Stimulated activated CD8-positive, alpha-beta memory T cell treated with anti-CD3 and anti-CD28 coated beads, Interleukin-12 subunit alpha, Interleukin-12 subunit beta, amount 100 ng/mL, for 24 hours (primary cell): ENCODE data around the gene TCF12.
"Not testable (repeated sequence)": the region's sequence is repeated elsewhere in the genome, so short reads cannot be mapped to it uniquely, and the experiment has no call there.

Experiments used
- DNase-seq: peaks from one replicate; pipeline ENCODE4 v3.0.0-alpha.2; 2020; ENCODE audit errors: extremely low read depth

Gene TCF12

DNA sequence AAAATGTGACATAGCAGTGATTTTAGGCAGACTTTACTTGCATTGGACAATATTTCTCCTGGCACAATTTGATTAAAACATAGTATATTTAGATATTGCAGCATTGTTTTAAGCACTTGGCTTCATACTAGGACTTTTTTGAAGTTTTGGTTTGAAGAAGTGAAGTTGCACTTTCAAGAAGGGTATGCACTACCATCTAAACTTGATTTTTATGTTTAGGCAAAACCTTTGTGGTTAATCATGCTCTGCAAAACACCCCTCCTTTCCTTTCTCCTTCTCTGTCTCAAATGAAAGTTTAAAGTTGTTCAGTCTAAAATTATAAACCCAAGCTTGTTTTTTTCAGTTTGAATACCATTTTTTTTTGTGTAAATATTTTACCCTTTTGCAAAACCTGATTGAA, 173.8 kb downstream of the TCF12 start:
- DNase-seq = no peak

DNA sequence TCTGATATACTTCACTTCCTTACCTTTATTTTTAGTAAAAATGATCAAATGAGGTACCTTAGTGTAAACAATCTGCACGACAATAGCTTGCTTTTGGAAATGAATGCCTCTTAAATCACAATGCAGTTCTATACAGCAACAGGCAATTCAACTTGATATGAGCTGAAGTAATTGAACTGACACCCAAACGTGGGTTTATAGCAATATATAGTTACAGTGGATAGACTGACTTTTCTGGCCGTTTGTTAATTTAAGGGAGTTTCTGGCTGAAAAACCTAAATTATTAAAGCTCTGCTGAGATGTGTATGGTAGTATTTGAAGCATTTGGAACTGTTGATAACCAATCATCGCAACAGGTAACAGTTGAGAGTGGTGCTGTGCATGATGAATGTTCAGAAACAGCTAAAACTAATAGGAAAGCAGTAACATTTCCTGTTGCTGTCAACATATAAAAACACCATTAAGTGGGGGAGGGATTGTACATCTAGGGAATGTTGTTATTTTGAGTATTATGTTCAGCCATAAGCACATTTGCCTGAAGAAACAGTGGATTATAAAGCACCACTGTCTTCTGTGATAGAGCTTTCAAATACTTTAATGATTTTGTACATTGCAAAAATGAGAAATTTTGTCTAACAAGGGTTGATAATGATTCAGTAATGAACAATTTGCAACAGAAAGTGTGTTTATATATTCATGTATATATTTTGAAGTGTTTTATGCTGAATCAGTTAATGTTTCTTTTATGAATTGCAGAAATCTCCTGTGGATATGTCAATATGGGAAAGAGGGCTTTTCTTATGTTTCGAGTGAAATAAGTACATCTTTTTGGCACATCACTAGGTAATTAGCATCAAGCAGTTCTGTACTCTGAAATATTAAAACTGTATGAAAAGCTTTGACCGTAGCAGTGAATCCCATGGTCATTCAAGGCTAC, 176.1 kb downstream of the TCF12 start:
- DNase-seq = no peak

DNA sequence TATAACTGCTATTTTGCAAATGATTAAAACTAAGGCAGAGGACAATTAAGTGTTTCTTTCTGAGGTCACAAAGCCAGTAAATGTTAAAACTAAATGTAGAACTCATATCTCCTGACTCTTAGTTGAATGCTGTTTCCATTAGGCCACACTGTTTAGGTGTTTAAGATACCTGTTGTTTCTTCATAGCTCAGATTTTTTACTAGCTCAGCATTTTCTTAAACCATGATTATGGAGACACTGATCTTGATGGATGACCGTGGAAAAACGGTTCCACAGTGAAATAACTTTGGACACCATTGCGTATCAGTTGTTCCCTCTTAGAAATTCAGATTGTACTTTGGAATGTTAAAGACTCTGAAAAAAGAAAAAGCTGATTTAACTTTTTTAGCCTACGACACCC, 177.5 kb downstream of the TCF12 start:
- DNase-seq = no peak

DNA sequence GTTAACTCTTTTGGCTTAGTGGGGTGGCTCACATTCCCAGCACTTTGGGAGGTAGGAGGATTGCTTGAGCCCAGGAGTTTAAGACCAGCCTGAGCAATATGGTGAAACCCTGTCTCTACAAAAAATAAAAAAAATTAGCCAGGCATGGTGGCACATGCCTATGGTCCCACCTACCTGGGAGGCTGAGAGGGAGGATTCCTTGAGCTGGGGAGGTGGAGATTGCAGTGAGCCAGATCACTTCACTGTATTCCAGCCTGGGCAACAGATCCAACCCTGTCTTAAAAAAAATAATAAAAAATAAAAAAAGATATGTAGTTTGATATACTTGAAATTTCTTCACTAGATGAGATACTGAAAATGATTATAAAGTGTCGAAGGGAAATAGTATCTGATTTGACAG, 178.8 kb downstream of the TCF12 start:
- no peak for DNase-seq

DNA sequence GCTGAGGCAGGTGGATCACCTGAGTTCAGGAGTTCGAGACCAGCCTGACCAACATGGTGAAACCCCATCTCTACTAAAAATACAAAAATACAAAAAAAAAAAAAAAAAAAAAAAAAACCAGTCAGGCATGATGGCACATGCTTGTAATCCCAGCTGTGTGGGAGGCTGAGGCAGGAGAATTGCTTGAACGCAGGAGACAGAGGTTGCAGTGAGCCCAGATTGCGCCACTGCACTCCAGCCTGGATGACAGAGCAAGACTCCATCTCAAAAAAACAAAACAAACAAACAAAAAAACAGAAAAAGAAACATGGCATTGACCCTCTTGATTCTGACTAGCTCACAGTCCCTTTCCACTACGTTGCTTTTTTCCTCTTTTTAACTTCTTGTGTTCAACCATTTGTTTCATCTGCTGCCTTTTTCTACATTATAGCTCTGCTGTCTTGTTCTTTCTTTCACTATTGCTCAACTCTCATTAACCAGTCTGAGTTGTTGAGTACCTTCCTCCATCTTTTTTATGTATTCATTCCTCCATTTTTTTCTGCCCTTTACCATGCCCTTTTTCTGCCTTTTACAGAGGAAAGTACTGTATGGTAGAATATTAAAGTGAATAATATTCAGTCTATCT, 179.6 kb downstream of the TCF12 start:
- DNase-seq = not testable (repeated sequence)

DNA sequence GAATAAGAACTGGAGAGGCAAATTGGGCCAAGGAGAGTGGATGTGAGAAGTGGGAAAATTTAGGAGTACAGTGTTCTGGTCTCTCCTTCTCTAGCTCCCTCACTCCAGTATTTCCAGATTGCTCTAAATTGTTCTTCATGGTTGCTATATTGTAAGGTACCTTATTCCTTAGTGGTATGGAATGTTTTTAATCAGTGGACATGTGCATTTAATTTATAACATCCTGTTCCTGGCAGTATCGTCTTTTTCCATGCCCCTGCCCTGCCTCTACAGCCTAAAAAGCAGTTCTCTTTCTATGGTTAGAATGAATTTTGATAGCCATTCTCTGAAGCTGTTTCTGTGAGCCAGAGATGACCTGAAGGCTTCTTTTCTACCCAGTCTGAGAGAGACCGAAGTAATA, 180.5 kb downstream of the TCF12 start:
- no peak for DNase-seq

DNA sequence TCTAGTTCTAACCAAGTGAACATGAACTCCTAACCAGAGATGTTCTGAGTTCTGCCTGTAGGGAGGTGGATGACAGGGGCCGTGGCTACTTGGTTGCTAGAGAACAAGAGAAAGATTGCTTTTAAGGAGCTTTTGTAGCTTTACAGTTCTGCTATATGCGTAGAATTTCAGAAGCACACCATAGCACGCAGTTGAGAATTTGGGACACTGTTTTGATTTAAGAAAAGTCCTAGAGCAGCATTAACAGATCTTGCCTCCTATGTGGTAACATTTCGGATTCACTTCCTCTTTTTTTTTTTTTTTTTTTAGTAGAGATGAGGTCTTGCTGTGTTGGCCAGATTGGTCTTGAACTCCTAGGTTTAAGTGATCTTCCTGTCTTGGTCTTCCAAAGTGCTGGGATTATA, 181.7 kb downstream of the TCF12 start:
- DNase-seq = no peak

DNA sequence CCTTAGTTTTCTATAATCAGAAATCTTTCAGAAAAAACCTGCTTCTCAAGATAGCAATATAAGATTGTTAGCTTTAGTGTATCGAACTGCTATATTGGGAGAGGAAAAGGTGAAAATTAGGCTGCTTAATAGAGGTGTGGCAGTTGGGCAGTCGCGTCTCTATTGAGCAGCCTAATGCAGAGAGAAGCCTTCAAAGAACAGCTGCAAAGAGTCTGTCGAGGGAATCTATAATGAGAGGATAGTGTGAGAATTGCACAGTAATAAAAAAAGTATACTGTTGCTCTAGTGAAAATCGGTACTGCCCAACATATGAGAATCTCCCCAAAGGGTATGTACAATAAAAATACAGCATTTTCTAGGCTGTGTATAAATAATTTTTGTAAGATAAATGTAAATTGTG, 184.4 kb downstream of the TCF12 start:
- DNase-seq = no peak

DNA sequence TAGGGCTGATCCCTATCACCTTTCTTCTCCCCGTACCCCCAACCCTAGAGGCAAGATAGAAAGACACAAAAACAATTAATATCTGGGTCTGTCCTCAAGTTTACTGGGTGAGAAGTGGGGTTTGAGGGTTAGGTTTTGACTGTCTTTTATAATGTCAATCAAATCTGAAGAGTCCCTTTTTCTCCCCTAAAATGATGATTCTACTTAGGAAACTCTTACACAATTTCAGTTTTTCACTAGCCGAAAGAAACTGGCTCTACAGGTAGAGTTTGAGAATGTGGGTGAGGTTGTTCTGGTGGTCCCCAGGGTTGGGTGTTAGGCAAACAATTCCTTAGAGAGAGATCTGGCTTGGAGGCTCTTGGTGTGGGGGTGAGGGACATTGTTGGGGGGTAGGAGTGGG, 189.9 kb downstream of the TCF12 start:
- DNase-seq = no peak

DNA sequence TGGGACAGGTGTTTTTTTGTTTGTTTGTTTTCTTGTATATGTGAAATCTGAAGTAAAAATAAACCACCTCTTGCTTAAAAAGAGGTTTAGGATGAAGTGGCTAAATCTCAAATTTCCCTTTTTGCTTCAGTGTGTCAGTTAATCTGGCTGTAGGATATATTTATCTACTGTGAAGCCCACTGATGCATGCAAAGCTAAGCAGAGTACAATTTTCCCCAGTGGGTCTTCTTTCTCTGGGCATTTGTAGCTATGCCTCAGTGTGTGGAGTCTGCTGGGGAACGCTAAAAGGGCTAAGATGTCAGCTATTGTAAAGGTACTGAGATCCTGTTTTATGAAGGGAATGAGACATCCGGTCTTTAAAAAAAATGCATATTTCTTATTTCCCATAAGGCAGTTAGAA, 190.6 kb downstream of the TCF12 start:
- DNase-seq = no peak

DNA sequence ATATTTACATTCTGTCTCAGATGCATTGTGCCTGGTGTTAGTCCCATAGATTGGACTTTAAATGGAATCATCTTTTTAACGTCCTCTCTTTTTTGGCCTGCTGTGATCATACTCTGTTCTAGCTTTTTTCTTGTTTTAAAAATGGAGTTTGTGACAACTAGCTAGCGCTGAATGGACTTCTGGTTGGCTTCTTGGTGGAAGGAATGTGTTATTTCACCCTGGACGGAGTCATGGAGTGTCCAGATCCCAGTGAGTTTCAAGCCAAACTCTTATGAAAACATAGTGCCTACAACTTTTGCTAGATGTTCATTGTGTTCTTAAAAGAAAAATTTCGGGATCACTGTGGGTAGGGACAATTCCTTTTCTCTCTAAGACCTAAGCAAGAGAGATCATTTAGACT, 192.6 kb downstream of the TCF12 start:
- no peak for DNase-seq

DNA sequence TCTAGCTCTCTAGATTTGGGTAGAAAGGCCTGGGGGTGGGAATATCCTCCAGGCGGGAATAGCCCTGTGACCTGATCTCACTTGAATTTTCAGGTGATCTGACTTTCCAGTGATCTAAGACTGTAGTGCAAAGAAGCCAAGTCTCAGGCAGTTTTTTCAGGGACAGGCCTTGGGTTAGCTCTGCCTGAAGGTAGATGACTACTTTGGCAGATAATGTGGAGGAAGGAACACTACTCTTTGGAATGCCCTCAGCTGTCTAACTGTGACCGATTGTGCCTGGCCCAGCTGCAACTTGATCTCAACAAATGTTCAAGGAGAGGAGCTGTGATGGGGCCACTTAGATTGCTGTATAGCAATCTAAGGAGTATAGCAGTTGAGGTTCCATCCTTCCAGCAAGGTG, 193.7 kb downstream of the TCF12 start:
- DNase-seq = no peak

DNA sequence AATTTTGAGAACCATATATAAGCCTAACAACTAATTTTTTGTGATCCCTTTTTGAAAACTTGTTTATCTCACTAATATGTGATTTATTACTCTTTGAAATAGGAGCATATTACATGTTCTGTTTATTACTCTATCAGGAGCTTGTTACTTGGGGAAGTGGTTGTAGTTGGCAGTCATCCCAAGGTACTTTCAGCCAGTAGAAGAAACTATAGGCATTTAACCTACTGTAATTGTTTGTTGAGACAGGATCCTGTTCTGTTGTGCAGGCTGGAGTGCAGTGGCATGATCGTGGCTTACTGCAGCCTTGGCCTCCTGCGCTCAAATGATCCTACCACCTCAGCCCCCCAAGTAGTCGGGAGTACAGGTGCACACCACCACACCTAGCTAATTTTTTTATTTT, 195.6 kb downstream of the TCF12 start:
- DNase-seq = no peak

DNA sequence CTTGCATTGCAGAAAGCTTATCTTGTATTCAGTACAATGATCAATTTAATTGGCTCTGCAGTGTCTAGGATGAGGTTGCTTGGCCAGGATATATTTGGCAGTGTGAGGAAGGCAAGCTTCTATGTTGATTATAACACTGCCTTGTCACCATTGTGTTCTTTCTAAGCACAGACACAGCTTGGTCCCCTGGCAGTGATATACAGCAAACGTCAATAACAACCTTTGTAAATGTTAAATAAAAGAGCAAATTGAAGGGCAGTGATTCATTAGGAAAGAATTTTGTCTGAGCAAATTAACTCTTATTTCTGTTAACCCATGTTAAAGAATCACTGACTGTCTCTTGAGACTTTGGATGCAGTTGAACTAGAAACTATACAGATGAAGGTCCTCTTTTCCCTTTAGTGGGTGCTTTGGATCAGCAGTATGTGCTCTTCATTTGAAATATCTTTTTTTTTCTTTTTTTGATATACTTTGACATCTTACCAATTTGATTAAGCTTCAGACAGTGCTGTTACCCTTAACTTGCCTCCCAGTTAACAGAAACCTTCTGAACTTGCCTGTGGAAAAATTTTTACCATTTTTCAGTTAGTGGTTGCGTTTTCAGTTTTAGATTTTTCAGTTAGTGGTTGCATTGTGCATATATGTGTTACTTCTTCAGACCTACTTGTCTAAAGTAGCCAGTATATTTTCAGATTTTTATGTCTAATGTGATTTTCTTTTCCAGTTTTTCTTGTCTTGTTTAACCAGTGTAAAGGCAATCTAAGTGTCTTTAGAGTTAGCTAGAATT, 199.8 kb downstream of the TCF12 start:
- DNase-seq = no peak

DNA sequence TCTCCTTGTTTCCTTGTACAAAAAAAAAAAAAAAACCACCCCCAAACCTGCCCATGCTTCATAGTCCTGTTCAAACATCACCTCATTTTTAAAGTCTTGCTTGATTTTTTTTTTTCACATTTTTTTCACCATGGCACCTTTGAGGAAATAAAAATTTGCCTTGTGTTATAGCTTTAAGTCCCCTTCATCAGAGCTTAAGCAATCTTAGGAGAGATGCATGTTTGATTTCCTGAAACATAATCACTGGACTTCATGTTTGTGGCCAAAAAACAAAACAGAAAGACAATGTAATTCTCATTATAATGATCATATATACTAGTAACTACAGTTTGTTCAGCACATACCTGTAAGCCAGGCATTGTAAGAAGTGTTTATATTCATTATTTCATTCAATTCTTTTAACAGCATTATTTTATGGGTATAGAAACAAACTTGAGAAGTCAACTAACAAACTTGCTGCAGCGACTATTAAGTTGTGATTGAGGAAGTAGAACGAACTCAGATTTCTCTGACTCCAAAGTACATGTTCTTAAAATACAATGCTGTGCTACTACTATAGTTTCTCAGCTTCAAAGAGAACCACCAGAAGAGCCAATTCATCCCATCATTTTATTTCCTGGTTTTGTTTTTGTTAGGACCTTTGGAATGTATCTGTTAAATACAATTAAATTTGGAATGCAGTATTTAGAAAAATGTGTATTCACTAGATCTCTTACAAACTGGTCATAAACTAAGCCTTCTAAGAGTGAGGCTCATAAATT, 203.8 kb downstream of the TCF12 start:
- DNase-seq = no peak

DNA sequence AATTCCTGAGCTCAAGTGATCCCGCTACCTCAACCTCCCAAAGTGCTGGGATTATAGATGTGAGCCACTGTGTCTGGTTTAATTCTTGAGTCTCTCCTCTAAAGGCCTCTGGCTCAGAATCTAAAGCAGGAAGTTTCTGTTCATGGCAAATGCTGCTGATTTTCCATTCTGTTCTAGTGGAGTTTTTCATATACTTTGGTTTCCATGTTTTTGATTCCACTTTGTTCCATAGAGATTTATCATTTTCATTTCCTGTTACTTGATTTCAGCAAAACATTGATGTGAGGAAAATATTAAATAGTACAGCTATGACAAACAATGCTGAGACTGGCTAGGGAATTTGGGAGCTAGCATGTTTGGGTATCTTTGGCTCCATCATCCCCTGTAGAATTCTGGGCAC, 205.6 kb downstream of the TCF12 start:
- no peak for DNase-seq

DNA sequence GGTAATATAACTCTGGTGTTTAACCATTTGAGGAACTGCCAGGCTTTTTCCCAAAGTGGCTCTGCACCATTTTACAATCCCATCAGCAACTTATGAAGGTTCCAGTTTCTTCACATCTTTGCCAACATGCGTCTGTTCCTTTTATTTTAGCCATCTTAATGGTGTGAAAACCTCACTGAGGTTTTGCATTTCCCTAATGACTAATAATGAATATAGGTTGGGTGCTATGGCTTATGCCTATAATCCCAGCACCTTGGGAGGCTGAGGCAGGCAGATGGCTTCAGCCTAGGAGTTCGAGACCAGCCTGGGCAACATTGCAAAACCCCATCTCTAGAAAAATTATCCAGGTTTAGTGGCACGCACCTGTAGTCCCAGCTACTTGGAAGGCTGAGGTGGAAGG, 210.6 kb downstream of the TCF12 start:
- no peak for DNase-seq

DNA sequence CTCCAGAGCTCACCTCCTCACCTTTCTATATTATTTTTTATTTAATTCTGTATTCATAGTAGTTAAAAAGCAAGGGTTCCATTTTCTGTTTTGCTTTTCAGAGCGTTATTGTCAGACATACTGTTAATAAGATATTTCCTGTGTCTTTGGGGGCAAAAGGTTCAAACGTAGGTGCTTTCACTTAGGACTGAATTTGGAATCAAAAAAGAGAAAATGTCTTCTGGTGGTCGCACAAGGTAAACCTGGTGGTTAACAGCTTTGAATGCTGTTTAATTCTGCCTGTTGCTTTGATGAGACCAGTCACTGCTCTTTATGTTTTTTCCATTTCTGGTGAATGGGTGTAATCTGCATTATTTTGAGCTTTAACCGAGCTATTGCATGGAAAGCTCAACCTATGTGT, 212.5 kb downstream of the TCF12 start:
- no peak for DNase-seq

DNA sequence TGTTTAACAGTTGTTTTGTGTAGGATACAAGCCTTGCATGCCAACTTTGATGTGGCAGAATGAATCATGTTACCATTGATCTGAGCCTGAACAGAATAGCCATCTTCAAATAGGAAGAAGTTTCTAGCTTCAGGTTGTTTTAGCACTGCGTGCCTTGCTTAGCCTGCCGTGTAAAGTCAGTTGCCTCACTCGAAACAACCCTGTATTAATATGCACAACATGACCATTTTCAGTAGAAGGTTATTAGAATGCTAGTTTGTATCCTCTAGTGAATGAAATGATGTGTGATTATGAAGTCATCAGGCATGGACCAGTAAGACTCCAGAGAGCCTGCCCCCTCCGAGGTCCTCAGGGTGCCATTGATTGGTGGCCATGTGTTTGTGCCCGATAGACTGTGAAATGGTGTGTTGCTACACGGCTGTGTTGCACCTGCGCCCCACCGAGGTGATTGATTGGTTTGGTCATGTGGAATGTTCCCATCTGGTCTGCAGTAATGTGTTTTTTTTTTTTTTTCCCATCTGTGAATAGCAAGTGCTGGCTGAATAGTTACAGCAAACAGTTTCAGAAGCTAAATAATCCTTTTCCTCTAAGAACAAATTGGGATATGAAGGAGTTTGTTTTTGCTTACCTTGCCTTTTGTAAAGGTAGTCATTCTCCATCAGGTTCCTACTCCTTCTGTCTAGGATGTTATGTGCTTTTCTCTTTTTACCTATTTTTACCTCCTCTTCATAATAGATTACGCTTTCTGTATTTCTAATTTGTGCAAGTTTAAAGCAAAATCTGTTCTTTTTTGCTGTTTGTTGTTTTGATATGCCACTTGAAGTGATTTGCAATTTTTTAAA, 214.9 kb downstream of the TCF12 start:
- no peak for DNase-seq

DNA sequence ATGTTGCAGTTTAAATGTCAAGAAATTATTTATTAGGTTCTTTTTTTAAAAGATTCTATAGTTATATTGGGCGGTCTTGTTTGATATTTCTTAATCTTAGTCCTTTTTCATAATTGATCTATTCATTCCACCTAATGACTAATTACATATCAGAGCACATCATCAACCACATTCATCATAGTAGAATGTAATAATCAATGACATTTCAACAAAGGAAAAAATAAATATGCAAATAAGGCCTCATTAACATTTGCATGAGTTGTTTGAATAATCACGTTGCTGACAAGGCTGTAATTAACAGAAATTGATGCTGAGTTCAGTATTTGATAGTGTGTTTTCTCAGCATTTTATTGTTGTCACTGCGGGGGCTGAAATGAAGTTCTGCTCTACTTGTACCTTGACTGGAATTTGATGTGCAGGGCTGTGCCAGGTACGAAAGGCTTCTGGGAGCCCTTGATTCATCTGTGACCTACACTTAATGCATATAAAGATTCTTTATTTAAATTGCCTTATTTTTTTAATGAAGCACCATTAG, 215.7 kb downstream of the TCF12 start:
- DNase-seq = no peak

DNA sequence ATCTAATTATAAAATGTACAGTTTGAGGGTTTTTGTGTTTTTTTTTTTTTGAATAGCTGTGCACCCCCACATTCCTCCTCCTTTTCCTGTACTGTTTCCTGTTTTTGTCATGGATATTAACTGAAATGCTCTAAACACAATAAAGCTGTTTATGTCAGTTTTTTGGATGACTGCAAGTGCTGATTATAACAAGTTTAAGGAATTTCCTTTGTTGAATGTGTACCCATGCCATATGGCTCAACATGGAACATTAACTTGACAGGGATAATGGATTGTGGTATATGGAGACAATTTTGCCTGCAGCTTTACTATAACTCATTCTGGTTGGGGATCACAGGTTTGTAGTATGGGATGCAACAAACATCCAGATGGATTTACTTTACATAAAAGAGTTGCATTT, 216.4 kb downstream of the TCF12 start:
- no peak for DNase-seq
